ENCODE data around the gene DDX11.
"Not testable (repeated sequence)": the region's sequence is repeated elsewhere in the genome, so short reads cannot be mapped to it uniquely, and the experiment has no call there.

The DDX11 gene

GRCh38 chr12:31073527-31074332 lies at the start of gene DDX11:
Gene DDX11 (plus strand): TSS chr12:31073860. CDS start chr12:31078394, 4,534 bp downstream.
- peak; percentile 83 for DNase-seq

DNA sequence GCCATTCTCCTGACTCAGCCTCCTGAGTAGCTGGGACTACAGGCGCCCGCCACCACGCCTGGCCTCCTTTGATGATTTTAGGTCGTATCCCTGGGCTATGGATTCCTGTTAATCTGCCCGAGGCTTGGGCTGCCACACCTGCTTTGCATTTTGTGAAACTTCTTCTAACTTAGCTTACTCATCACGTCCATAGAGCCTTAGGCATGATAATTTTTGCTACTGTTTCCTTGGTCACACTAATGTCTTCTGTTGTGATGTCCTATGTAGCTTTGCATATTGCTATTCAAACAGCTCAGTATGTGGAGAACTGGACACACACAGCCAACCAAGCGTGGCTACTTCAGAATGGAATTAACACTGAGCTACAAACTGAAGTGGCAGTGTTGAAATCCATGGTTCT lies 47.5 kb upstream of the DDX11 start:
- peak; percentile 53 for DNase-seq

GRCh38 chr12:31027006-31027405 lies 46.7 kb upstream of the DDX11 start:
- DNase-seq = not testable (repeated sequence)

DNA sequence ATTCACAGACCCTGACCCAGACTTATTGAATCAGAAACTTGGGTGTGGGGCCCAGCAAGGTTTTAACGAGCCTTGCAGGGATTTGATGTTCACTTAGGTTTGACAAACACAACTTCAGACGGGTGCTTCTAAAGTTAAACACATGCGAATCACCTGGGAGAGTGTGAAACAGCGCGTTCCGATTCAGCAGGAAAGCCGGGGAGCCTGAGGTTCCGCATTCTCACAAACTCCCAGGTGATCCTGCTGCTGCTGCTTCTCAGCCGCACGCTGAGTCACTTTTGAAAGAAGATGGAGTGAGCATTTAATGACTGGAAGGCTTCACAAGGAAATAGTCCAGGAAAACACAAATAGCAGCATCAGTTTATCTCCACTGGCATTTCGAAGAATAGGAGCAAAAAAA lies 44.2 kb upstream of the DDX11 start:
- no peak for DNase-seq

DNA sequence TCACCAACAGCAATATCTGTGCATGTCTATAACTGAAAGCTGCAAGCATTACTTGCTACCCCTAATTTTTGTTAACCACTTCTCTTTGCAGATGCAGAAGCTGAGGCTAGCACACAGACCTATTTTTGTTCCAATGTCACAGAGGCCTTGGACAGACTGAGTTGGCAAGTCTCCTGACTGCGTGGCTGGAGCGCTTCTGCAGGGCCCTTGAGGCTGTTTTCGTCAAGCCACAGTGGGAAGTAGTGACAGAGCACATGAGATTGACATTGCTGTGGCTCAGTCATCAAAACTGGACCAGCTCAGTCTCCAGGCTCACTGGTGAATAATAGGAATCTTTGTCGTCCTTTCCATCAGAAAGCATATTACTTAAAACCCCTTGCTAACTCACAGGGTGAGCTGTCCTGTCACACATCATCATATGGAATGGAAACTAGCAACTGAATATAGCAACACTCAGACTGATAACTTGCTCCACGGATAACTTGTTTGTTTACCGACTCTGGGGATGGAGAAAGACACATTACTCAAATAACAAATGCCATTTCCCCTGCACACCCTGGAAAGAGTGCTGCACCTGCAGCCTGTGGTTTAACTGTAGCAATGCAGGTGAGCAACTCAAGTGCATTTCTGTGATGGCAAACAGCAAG lies 43.6 kb upstream of the DDX11 start:
- no peak for DNase-seq

DNA sequence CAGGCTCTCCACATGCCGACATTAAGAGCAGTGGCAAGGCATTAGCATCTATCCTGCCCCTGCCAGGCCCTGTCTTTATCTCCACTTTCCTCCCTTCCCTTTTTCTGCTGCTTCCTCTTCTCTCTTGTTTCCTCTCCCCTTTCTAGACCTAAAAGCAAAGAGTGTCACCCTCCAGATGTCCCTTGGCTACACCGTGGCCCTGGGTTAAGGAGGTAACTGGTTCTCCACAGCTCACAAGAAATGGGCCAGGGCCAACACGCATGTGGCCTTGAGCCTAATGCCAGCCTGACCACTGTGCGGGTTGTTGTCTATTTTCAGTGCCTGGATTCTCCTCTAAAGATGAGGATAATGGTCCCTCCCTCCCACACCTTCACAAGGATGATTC lies 41.7 kb upstream of the DDX11 start:
- DNase-seq = no peak

DNA sequence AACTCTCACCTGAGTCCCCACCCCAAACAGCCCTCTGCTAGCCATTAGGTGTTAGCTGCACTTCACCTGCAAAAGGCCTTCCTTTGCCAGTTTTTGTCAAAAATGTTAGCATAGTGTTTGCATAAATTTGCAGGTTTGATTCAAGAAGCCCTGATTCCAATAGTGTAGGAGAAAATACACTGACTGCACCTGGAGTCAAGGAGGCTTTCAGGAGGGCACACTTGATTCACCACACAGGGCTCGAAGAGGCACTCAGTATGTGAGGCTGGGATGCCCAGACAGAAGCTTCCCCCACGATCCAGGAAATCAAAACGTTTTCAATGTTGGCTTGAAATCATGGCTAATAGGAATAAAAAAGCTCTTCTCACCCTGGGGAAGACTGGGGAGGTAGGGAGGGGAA lies 40.5 kb upstream of the DDX11 start:
- no peak for DNase-seq

GRCh38 chr12:31033681-31034080 lies 40.0 kb upstream of the DDX11 start:
- DNase-seq = no peak

DNA sequence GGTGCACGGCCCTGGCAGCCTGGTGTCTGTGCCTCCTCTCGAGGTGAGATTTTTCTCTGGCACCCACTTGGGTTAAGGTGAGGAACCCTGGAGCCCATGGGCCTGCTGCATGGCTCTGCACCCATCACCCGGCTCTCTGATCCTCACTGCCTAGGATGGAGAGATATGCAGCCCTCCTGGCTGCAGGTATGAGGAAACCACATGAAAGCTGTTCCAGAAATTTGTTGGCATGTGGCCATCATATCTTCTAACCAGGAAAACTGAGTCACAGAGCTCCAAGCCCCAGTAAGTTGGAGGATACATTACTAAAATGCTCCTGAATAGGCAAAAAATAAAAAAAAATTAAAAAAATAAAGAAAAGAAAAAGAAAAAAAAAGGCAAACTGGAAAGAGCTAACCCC lies 39.3 kb upstream of the DDX11 start:
- no peak for DNase-seq

- no peak for DNase-seq
Measured at GRCh38 chr12:31035226-31035625, 38.4 kb upstream of the DDX11 start.

DNA sequence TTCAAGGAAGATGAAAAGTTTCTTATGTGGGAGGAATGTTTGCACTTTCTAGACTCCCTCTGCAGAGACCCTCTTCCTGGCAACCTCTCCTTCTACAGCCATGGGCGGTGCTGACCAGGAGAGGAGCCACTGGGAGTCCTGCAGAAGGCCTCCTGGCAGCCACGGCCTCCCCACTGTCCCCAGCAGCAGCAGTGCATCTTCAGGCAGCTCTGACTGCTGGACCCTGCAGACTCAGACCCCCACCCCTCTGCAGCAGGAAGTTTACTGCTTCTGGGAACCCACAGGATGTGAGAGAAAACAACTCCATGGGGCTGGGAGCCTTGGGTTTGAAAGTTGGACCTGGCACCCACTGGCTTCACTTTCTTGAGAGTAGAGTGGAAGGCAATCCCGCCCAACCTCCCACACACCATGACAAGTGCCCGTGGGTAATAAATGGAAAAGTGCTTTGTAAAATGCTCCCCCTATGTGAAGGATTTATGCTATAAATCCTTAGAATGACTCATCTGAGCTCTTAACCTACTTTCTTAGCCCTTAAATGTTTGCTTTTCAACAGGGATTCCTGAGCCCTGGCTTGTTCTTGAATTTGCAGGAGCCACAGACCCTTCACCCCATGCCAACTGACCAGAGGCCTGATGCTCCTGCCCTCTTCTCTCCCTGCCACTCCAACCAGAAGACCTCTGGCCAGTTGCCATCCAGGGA lies 37.5 kb upstream of the DDX11 start:
- no peak for DNase-seq

- no peak for DNase-seq
Measured at GRCh38 chr12:31037028-31037427, 36.6 kb upstream of the DDX11 start.

GRCh38 chr12:31037931-31038330 lies 35.7 kb upstream of the DDX11 start:
- no peak for DNase-seq

DNA sequence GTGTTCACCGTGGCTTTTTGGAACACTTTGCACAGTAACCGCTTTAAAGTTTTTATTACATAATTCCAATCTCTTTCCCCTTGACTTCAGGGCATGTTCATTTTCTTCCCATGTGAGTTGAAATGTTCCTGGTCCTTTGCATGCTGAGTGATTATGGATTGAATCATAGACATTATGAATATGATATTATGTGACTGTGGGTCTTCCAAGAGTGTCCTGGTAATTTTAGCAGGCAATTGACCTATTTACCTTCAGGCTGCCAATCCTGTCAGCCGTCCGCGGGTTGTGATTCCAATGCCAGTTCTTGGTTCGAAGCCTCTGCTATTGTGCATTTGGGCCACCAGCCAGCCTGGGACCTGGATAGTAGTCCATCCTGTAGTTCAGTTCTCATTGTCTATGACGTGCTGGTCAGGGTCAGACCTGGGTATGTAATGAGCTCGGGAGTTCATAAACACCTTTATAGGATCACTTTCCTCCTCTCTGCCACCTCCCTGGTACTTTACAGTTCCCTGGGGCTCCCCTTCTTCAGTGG lies 32.6 kb upstream of the DDX11 start:
- DNase-seq = no peak

DNA sequence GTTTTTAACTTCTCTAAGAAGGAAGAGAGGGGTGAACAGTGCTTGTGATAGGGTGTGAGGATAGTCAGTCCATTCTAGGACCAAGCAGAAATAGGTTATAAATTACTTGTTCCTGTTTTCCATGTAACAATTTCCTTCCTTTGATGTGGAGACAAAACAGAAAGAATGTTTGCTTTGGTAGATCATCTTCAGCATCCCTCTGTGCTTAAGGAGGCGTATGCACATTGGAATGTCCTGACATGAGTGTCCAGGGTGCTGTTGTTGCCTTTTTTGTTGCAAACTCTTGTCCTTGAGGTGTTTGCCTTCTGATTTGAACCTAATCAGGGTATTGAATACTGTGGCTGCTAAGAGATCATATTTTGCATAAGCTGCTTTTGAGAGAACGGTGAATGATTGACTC lies 23.5 kb upstream of the DDX11 start:
- not testable (repeated sequence) for DNase-seq

DNA sequence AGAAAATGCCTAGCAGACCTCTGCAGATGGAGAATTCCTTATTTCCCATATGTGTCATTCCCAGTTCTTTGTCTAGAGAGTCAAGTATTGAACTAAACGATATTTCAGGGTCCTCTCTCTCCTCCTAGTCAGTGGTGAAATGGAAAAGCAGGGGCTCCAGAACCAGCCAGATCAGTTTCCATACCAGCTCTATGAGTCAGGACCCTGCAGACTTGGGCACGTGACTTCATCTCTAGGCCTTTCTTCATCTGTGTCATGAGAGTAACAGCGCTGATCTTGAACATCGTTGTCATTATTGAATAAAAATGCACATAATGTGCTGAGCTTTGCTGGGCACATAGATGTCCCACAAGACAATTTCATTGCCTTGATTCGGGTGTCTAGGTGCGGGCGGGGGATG lies 23.1 kb upstream of the DDX11 start:
- DNase-seq = not testable (repeated sequence)

GRCh38 chr12:31051692-31052091 lies 22.0 kb upstream of the DDX11 start:
- not testable (repeated sequence) for DNase-seq

DNA sequence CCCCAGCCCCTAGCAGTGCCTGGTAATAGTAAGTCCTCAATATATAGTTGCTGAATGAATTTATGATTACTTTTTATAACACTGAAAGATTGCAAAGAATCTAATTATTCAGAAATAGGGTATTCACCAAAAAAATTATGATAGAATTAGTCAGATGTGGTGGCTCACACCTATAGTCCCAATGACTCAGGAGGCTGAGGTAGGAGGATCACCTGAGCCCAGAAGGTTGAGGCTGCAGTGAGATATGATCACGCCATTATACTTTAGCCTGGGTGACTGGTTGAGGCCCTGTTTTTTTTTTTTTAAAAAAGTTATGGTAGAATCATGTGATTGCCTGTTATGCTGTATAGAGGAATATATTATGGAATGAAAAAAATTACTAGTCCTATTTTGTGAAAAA lies 21.5 kb upstream of the DDX11 start:
- not testable (repeated sequence) for DNase-seq

DNA sequence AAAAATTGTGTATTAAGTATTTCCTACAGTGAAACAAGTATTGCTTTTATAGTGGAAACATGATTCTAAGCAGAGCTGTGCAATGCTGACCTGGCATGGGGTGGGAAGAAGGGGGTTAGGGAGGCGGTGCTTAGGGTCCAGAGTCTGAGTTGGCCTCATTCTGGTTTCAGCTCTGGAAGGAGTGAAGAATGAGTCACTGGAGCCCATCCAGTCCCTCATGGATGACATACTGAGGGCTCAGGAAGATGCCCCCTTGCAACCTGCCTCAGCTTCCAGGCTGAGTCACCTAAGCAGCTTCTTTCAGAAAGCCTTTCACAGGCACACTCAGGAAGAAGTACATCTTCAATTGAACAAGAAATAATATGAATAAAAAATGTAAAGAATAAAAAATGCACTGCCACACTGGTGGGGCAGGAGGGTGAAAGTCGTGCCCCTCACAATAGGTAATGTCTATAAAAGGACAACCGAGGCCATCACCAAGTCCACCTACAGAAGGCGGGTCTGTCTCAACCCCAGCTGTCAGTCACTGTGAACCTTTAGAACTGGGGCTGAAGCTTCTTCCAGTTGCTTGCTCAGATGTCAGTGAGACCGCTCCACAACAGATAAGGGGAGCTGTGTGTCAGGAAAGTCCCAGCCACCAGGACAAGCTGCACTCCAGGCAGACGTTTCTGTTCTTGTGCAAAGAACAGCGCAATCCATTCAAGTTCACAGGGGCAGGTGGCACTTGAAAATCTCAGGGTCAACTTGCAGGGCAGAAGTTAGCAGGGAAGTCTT lies 20.8 kb upstream of the DDX11 start:
- not testable (repeated sequence) for DNase-seq

GRCh38 chr12:31053944-31054343 lies 19.7 kb upstream of the DDX11 start:
- DNase-seq = not testable (repeated sequence)

- DNase-seq = no peak
Measured at GRCh38 chr12:31057671-31058070, 16.0 kb upstream of the DDX11 start.

DNA sequence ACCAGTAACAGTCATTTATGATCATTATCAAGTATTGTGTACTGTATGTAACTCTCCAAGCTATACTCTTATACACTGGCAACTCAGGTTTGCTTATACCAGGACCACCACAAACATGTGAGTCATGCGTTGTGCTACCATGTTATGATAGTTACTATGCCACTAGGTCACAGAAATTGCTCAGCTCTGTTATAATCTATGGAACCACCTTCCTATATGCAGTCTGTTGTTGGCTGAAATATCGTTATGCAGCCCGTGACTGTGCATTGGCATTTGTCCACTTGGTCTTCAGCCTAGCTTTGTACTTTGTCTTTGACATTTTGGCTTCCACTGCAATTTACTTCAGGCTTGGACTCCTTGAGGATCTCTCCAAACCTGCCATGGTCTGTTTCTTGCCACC lies 7.5 kb upstream of the DDX11 start:
- not testable (repeated sequence) for DNase-seq

GRCh38 chr12:31067656-31068055 lies 6.0 kb upstream of the DDX11 start:
- DNase-seq = not testable (repeated sequence)

Data from NCI-H2107 (cell line).